ENCODE results near the gene KCNJ1.

KCNJ1 gene

DNA sequence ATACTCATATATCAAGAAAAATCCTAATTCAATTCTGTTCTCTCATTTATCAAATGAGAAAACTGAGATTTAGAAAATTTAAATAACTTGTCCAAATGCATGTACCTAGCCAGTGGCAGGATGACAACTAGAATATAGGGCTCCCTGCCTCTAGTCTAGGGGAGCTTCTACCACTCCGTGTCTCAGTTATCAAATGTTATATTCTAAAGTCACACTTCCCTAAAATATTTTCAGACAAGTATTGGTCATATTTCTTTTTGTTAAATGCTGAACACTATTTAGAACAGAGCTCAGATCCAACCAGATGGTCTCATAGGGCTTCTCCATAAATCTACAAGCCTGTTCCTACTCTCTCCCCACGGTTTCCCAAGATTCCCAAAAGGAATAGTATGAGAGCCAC is 26.3 kb downstream of the KCNJ1 start:
- H4K20me1 ChIP-seq (ENCODE audit: insufficient read depth, low read length): no peaks in the 10 kb centered on the region
- H3K4me1 ChIP-seq (ENCODE audit: low read length): peaks cover 28% of the 10 kb centered on the region
- H3K9me3 ChIP-seq (ENCODE audit: insufficient read depth, low read length): no peaks in the 10 kb centered on the region
- no peak overlapping the region for H2AFZ ChIP-seq (ENCODE audit: low read depth, low read length)
- TF ChIP-seq, protein P1, sequence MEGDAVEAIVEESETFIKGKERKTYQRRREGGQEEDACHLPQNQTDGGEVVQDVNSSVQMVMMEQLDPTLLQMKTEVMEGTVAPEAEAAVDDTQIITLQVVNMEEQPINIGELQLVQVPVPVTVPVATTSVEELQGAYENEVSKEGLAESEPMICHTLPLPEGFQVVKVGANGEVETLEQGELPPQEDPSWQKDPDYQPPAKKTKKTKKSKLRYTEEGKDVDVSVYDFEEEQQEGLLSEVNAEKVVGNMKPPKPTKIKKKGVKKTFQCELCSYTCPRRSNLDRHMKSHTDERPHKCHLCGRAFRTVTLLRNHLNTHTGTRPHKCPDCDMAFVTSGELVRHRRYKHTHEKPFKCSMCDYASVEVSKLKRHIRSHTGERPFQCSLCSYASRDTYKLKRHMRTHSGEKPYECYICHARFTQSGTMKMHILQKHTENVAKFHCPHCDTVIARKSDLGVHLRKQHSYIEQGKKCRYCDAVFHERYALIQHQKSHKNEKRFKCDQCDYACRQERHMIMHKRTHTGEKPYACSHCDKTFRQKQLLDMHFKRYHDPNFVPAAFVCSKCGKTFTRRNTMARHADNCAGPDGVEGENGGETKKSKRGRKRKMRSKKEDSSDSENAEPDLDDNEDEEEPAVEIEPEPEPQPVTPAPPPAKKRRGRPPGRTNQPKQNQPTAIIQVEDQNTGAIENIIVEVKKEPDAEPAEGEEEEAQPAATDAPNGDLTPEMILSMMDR (IDR thresholded peaks at IDR 0.05; ENCODE audit: low read depth, low read length): no peak
- TF ChIP-seq EZH2phosphoT487 (IDR thresholded peaks at IDR 0.05; ENCODE audit: low read depth): no peak
- H3K27ac ChIP-seq (ENCODE audit: low read length): no peak overlapping the region
- H3K4me3 ChIP-seq (ENCODE audit: low read length): no peak overlapping the region
- no peaks in the 10 kb centered on the region for H3K79me2 ChIP-seq (ENCODE audit: low read length)
- 0 out of 2 replicates have a peak overlapping the region, but pooled peaks have one; percentile 12 for H3K4me2 ChIP-seq (ENCODE audit: low read length)
- no peaks in the 10 kb centered on the region for H3K36me3 ChIP-seq (replicated peaks; ENCODE audit: low read depth, low read length)
- H3K27me3 ChIP-seq (ENCODE audit: low read depth, low read length): peaks cover 9% of the 10 kb centered on the region
- no peak overlapping the region for H3K9ac ChIP-seq (ENCODE audit: low read length)

DNA sequence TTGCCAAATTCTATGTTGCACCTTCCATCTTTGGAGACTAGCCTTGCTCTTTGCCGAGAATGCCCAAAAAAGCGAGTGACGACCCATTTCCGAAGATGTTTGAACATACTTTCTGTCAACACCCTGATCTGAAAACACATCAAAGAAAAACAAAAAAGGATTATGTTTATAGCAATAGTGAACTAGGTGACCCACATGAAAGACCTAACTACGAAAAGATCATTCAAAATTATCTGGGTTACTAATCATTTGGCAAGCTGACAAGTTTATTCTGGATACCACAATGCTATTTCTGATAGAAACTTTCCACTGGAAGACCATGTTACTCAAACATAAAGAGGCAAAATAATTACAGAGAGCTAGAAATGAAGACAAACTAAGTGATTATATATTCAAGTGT is 27.0 kb downstream of the KCNJ1 start:
- H3K27ac ChIP-seq (ENCODE audit: low read length): no peak overlapping the region
- H3K27me3 ChIP-seq (ENCODE audit: low read depth, low read length): peaks cover 9% of the 10 kb centered on the region
- no peaks in the 10 kb centered on the region for H3K36me3 ChIP-seq (replicated peaks; ENCODE audit: low read depth, low read length)
- peaks cover 25% of the 10 kb centered on the region for H3K4me1 ChIP-seq (ENCODE audit: low read length)
- no peak overlapping the region for H3K4me3 ChIP-seq (ENCODE audit: low read length)
- no peaks in the 10 kb centered on the region for H3K9me3 ChIP-seq (ENCODE audit: insufficient read depth, low read length)
- TF ChIP-seq, protein P1 (IDR thresholded peaks at IDR 0.05; ENCODE audit: low read depth, low read length): no peak
- no peak for TF ChIP-seq EZH2phosphoT487 (IDR thresholded peaks at IDR 0.05; ENCODE audit: low read depth)
- no peak overlapping the region for H2AFZ ChIP-seq (ENCODE audit: low read depth, low read length)
- no peak overlapping the region for H3K9ac ChIP-seq (ENCODE audit: low read length)
- H3K4me2 ChIP-seq (ENCODE audit: low read length): no peak overlapping the region
- no peaks in the 10 kb centered on the region for H4K20me1 ChIP-seq (ENCODE audit: insufficient read depth, low read length)
- no peaks in the 10 kb centered on the region for H3K79me2 ChIP-seq (ENCODE audit: low read length)

DNA sequence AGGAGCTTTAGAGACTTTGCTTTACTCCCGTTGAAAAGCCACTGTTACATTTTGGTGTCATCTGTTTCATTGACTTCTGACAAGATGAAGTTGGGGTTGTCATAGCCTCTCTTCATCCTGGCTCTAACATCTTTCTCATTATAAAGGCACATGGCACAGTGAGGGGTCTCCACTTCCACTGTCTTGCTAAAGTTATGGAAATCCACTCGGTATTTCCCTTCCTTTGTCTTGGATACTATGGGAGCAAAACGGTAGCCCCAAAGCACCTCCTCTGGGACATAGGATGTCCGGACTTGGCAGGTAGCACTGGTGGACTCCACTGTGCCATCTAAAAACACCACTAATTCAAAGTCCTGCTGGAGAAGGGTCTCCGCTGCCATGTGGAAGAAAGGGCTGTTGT is 28.0 kb downstream of the KCNJ1 start:
- Histone ChIP-seq H3K27me3 (ENCODE audit: low read depth, low read length) (peaks cover 9% of the 10 kb centered on the region), H3K4me1 (ENCODE audit: low read length) (peaks cover 22% of the 10 kb centered on the region), H3K4me3 (ENCODE audit: low read length) (no peak overlapping the region), H3K9me3 (ENCODE audit: insufficient read depth, low read length) (no peaks in the 10 kb centered on the region), H2AFZ (ENCODE audit: low read depth, low read length) (no peak overlapping the region), H4K20me1 (ENCODE audit: insufficient read depth, low read length) (no peaks in the 10 kb centered on the region), H3K4me2 (ENCODE audit: low read length) (no peak overlapping the region), H3K79me2 (ENCODE audit: low read length) (no peaks in the 10 kb centered on the region), H3K36me3 (replicated peaks; ENCODE audit: low read depth, low read length) (no peaks in the 10 kb centered on the region), H3K27ac (ENCODE audit: low read length) (no peak overlapping the region), H3K9ac (ENCODE audit: low read length) (no peak overlapping the region)
- no peak for TF ChIP-seq EZH2phosphoT487 (IDR thresholded peaks at IDR 0.05; ENCODE audit: low read depth)
- TF ChIP-seq, protein P1 (IDR thresholded peaks at IDR 0.05; ENCODE audit: low read depth, low read length): no peak

DNA sequence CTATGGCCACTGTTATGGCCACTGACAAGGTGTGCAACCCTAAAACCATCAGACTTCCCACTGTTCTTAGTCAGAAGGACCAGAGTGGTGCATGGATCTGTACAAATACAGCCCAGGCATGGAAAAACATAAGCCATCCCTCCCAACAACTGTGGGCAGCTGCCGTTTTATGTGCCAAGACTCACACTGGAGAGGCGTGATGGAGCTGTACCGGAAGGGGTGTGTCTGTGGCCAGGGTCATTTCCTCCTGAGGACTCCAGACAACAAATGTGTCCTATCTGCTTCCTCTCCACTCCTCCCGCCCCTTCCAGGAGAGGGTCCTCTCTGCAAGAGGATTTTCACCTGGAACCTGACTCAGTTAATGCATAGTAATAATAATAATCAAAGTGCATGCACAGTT is 29.5 kb downstream of the KCNJ1 start:
- Histone ChIP-seq H3K4me3 (ENCODE audit: low read length) (no peak overlapping the region), H3K9me3 (ENCODE audit: insufficient read depth, low read length) (no peaks in the 10 kb centered on the region), H3K27ac (ENCODE audit: low read length) (no peak overlapping the region), H3K4me2 (ENCODE audit: low read length) (no peak overlapping the region), H3K27me3 (ENCODE audit: low read depth, low read length) (peaks cover 9% of the 10 kb centered on the region; the same call in 1 of the 2 replicates), H3K4me1 (ENCODE audit: low read length) (peaks cover 16% of the 10 kb centered on the region), H3K36me3 (replicated peaks; ENCODE audit: low read depth, low read length) (no peaks in the 10 kb centered on the region), H3K9ac (ENCODE audit: low read length) (no peak overlapping the region), H3K79me2 (ENCODE audit: low read length) (no peaks in the 10 kb centered on the region), H4K20me1 (ENCODE audit: insufficient read depth, low read length) (no peaks in the 10 kb centered on the region), H2AFZ (ENCODE audit: low read depth, low read length) (no peak overlapping the region)
- TF ChIP-seq, protein P1 (IDR thresholded peaks at IDR 0.05; ENCODE audit: low read depth, low read length): no peak
- TF ChIP-seq EZH2phosphoT487 (IDR thresholded peaks at IDR 0.05; ENCODE audit: low read depth): no peak
